GM19395 (cell line): ENCODE measurements around the gene PRDM16.

ENCODE experiments used
- ATAC-seq: cut with Tn5 transposase; IDR thresholded peaks from one replicate; pipeline ENCODE4 v1.9.1; 2021; ENCODE audit warnings: mild to moderate bottlenecking, moderate library complexity; ENCODE audit not compliant: unreplicated experiment

Gene PRDM16

DNA sequence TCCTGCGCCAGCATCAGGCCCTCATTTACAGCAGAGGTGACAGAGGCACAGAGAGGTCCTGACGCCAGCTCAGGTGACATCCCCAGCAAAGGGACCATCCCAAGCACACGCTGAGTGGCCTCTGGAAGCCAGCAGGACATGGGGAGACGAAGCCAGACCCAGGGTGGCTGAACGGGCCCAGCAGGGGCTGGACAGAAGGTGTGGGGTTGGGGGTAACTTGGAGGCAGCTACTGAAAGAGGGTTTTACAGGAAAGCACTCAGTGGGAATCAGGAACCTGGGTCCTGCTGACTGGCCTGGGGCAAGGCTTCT, 383.8 kb downstream of the PRDM16 start:
- ATAC-seq: no peak

DNA sequence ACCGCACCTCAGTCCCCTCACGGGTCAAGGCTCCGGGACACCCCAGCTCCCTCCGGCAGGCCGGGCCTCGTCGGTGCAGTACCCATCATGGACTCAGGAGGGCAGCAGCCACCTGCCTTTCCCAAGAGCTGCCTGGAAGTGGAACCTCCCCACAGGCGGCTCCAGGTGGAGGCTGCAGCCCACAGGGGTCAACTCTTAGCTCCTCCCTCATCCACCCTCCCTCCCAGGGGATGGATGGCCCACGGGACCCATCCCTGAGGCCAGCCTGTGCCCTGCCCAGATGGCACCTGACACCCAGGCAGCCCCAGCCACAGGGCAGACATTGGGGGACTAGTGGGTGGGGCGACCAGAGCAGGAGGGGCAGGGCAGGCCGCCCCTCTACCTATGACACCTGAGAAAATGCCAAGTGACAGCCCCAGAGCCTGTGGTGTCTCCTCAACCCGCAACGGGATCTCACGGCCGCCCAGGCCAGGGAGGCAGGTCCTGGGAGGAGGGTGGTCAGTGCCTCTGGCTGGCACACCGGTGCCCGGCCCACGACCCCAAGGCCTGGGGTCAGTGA, 384.3 kb downstream of the PRDM16 start:
- no peak for ATAC-seq

DNA sequence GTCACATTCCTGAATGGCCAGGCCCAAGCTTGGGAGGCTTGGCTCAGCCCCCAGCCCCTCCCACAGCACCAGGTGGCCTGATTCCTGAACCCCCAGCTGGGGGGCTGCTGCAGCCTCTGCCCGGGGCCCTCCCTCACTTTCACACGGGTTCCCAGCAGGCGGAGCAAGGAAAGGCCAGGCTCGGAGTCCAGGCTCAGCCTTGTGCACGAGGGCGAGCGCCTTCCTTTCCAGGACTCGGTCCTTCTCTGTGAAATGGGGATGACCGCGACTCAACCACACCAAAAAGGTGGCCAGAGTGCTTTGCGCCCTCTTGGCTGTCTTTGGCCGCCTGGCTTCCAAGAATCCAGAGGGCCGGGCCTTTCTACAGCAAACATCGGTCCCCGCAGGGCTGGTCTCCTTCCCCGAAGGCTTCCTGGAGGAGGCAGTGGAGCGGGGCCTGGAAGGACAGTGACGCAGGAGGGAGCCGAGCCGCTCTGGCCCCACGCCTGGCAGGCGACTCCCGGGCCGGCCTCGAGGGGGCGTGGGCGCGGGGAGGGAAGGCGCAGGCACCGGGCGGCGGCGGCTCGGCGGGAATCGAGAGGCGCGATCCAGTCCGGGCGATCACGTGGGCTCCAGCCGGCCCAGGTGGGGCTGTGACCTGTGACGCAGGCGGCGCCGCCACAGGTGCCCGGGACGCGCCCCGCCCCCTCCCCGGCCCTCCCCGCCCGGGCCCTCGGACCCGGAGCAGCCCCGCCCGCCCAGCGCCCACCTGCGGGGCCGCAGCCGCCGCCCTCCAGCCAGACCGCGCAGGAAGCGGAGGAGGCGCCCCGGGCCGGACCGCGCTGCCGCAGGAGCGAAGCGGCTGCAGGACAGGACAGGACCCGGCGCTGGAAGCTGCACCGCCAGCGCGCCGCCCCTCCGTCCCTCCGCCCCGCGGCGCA, 385.1 kb downstream of the PRDM16 start, which contains the start of gene ARHGEF16:
TSS of gene ARHGEF16 (plus strand) at position 775 of the 920 bp plus-strand sequence. CDS start 8,420 bp downstream, outside the sequence.
- no peak for ATAC-seq

DNA sequence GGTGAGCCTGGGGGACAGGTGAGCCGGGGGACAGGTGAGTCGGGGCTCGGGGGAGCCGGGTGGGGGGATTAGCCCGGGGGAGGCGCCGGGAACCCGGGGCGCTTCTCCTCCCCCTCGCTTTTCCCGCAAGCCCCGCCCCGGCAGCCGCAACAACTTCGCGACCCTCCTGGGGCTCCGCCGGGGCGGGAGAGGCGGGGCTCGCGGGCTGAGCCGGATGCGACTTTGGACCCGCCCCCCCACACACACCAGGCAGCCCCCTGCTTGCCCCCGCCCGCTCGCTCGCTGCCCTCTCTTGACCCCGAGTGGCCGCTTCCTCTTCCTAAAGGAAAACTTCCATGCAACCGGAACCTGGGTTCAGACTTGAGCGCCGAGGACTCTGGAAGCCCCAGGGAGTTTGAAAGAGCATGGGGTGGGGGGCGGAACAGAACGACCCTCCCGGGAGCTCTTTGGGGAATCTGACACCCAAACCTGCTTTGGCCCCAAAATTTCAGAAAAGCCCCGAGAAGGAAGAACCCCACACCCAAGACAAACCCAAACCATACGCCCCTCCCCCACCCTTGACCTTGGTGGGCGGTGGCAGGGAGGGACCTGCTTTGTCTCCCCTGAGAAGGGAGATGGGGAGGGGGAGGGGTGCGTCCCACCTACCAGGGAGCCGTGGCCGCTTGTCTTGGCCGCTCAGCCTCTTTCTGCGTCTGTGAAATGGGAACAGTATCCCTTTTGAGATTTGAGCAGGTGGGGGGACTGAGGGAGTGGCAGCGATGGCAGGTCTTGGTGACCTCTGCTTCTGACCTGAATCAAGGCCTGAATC, 386.0 kb downstream of the PRDM16 start:
- no peak for ATAC-seq

DNA sequence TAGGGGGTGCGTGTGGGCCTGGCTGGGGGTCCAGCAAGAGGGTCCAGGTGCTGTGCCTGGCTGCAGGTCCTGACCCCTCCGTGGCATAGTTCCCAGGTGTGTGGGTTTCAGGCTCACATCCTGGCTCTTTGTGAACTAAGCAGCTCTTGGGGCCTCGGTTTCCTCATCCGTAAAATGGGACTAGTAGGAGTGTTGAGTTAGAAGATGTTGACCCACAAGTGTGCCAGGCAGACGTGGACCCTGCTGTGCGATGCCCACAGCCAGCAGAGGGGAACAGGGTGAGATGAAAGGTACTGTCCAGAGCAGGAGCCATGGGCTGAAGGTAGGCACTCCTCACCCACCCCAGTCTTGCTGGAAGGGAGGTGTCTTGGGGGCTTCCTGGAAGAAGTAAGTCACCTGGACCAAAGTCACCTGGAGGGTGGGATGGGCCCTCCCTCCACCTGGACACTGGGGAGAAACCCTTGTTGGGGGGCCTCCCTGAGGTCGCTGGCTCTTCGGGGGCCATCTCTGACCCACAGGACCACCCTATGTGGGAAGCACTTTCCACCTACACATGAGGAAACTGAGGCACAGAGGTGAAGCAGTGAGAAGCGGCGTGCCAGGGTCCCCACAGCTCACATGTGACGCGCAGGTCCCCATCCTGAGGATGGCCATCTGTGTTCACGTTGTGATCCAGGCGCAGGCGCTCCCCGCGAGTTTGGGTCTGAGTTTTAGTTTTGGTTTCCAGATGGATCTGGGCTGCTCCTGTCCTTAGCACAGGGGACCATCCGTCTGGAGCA, 386.9 kb downstream of the PRDM16 start:
- no peak for ATAC-seq

DNA sequence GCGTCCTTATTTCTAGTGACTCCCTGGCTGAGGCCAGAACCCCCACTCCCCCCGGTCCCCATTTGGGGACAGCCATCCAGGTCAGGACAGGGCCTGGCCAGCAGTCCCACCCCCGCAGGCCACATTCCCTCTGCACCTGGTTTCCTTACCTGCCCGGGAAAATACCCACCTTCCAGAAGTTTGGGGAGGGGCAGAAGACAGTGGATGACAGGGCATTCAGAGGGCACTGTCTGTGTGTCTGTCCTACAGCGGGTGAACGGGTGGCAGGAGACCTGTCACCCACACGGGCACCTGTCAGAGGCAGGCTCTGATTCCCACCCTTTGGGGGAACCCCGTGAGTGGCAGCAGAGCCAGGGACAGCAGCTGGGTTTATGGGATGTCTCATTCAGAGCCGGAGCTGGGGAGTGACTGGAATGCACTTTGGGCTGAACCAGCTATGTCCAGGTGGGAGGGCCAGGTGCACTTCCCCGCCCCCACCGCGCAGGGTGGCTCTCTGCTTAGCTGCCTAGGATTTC, 387.5 kb downstream of the PRDM16 start:
- no peak for ATAC-seq

DNA sequence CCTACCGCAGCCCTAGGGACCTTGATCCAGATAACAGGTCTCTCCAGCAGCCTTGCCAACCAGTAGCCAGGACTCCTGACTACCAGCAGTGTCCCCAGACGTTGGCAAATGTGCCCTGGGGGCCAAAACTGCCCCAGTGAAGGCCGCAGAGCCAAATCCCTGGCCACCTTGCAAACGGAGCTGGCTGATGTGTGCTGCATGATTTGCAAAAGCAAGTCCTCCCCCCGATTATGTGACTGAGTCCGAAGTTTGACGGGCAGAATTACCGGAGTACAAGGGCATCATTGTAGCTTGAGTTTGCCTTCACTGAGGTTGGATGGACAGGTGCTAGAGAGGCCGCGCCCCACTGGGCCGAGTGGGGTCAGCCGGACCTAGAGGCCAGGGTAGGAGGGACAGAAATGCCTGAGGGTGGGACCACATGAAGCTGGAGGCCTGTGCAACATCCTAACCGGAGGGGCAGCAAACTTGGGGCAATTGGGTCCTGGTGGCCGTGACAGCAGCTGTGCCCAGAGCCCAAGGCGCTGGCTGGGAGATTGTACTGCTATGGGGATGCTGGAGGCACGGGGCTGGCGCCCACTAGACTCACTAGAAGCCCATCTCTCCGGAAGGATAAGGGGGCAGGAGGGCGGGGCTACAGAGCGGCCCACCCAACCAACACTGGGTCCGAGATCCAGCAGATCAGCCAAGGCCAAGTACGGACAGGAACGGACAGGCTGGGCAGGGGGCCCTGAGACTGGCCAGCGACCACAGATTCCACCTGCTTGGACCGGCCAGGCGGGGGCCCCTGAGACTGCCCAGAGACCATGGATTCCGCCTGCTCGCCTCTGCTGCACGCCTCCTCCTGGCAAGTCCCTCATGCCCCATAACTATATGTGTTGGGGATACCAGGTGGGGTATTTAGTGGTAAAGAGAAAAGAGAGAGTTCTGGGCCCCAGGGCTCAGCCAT, 388.2 kb downstream of the PRDM16 start:
- no peak for ATAC-seq

DNA sequence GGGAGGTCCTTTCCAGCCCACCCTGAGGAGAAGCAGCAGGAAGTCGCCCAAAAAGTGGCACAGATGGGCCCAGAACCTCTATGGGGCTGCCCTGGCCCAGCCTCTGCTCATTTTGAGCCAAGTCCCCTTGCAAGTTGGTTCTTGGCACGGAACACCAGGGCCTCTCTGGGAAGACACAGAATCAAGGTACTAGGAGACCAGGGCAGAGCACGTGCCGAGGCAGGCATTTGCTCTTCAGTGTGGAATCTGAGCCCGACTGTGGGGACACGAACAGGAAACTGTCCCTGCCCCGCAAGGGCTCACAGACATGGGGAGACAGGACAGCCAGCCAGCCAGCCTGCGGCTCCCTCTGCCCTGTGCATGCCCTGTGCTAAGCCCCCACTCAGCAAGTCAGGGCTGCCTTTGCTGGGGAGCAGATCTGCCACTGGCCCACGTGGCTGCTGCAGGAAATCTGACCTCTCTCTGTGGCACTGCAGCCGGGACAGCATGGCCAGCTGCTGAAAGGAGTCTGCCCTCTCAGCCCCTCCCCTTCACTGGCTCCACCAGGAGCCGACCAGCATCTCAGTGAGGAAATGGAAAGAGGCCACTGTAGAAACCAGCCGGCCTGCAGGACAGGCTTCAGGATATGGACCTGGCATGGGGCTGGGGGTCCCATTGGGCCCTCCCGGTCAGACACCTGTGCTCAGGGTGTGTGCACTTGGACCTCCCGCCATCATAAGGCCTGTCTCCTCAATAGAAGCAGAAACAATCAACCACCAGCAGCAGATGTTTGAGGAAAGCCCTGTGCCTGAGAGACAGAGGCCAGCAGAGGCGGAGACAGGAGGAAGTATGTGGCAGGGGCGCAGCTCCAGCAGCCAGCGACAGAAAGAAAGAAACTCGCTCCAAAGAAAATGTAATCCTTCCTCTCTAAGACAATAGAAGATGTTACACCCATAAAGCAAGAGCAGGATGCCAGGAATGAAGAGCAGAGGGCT, 389.2 kb downstream of the PRDM16 start:
- no peak for ATAC-seq

DNA sequence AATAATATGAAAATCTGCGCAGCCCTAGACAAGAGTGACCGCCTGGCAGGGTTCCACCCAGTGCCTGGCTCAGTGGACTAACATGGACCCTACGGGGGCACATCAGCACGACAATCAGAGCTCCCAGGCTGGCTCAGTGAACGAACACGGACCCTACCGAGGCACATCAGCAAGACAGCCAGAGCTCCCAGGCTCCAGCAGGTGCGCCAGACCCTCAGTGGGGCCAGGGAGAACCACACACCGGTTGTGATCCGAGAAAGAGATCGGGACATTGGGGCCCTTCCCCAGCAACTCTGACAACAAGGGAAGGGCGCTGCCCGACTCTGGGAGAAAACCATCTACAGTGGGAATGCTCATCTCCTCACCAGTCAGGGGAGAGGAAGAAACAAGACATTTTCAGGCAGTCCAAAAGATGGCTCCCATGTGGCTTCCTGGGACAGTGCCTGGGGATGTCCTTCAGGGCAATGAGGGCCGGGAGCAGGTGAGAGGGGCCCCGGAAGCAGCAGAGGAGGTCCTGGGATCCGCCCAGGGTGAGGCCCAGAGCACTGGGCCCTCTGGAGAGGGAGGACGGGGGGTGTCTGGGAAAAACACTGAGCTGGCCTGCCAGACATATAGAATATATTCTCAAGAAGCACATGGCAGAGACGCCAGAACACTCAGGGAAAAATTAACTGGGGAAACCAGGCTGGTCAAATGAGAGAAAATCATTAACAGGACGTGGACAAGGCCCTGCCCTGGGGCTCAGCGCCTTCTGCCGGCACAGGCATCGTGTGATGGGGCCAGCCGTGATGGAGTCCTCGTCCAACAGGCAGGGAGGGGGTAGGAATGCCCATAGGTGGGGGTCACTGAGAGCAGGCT, 390.3 kb downstream of the PRDM16 start:
- ATAC-seq: no peak

DNA sequence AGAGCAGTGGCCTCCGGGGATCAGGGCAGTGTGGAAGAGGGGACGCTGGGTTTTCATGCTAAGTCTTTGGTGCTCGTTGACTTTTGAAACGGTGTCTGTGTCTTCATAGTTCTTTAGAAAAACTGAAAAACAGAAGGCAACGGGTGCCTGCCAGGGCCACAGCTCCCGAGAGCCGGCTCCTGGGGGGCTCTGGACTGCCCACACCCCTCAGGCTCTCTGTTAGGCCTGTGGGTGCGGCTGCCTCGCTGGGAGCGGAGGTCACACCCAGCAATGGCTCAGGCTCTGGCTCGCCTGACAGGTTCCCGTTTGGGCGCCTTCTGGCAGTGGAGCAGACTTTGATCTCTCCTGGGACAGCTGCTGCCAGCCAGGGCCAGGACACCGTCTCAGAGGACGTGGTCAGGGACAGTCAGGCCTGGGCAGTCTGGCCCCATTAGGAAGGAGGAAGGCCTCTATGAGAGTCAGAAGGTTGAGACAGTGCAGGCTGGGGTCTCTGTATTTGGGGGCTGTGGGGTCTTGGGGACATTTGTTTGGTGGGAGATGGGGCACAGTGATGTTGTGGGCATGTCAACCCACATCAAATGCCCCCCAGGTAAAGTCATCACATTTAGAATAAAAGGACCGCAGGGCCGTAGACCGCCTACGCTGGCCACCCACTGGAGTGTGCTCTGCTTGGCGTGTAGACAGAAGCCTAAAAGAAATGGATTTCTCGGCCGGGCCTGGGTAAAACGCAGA, 391.1 kb downstream of the PRDM16 start:
- ATAC-seq: no peak

DNA sequence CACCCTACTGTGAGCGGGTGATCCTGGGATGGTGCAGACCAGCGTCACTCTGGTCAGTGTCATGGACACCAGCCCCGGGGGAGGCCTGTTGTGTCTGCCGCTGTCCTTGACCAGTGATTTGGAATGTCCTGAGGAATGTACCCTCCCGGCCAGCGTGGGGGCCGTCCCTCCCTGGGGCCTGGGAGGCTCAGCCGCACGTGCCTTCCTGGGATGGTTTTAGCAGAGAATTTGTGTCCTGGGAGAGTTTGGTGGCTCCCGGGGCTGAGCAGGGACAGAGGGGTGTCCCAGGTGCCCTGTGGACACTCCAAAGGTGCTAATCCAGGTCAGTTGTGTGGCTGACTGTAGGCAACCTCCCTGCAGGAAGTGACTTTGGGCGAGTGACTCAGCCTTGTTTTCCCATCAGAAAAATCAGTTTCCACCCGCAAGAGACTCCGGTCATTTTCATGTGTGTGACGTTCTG, 391.7 kb downstream of the PRDM16 start:
- no peak for ATAC-seq

DNA sequence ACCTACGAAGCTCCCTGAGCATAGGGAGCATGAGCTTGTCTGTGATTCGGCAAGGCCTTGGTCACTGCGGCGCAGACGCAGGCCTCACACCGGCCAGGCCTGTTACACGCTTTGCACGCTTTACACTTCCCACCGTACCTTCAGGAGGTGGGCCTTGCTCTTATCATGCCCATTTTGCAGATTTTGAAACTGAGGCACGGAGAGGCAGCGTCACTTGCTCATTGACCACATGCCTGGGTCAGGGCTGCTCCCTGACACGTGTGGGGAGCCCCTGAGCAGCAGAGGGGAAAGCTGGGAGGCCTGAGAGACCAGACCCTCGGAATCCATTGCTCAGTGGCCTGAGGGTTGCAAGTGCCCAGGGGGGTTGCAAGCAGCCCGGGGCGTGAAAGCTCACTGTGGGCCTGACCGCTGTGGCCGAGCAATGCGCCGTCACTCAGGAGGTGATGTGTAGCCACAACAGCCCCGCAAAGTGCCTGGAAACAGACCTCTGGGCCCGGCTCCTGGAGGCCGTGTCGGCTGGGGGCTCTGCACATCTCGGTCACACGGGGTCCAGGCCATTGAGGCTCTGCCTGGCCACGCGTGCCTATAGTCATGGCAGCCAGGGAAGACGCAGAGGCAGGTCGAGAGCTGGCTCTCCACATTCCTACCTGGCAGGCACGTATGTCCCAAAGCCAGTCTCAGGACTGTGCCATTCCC, 392.4 kb downstream of the PRDM16 start:
- ATAC-seq: no peak

DNA sequence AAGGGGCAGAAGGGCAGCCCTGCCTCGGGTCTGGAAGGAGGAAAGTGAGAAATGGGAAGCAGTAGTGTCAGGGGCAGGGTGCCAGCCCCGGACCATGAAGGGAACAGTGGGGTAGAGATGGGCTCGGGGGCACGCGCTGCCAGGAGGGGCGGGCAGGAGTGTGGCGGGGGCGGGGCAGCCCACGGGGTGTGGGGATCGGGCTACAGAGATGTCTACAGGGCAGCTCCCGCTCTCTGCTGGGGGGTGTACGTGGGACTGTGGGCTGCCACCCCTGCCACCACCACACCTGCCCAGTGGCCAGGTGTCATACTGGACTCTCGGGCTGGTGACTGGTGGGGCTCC, 392.9 kb downstream of the PRDM16 start:
- no peak for ATAC-seq

DNA sequence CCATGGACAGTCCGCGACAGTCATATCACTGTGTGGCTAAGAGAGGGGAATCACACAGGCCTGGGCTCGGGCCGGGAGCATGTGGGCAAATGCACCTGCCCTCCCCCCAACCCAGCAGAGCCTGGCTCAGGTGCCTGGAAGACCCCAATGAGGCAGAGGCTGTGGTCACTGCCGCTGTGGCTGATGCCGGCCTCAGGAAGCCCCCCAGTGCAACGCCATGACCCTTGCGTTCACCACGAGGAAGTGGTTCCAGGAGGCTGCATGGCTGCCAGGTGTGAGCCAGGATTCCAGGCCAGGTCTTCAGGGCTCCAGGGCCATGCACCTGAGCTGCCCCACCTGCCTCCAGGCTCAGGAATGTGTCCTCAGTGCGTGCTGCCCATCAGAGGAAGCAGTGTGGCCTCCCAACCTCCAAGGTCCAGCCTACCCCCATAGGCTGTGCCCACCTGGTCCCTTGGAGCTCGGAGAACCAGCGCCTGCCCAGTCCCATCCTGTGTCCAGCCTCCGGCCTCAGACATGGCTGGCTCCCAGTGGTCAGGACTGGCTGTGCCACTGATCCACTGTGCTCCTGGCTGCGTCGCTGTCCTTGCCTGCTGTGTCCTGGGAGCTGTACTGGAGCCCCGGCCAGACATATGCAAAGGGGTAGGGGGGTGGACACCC, 393.5 kb downstream of the PRDM16 start:
- ATAC-seq: no peak

DNA sequence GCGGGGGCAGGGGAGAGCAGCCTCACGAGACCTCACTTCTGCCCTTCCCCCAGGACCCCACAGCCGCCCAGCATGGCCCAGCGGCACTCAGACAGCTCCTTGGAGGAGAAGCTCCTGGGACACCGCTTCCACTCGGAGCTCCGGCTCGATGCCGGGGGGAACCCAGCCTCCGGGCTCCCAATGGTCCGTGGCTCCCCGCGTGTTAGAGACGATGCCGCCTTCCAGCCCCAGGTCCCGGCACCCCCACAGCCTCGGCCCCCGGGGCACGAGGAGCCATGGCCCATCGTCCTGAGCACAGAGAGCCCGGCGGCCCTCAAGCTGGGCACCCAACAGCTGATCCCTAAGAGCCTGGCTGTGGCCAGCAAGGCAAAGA, 394.0 kb downstream of the PRDM16 start:
- no peak for ATAC-seq

DNA sequence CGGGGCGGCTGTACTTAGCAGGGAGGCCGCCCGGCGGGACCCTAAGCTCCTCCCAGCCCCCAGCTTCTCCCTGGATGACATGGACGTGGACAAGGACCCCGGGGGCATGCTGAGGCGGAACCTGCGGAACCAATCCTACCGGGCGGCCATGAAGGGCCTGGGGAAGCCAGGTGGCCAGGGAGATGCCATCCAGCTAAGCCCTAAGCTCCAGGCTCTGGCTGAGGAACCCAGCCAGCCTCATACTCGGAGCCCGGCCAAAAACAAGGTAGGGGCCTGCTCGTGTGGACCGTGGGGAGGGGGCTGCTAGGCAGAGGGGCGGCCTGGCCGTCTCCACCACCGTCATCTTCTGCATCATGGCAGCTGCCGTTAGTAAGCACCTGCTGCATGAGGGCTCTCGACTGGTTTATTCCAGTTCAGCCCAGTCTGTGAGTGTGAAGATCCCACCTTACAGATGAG, 394.4 kb downstream of the PRDM16 start:
- ATAC-seq: no peak
